ENCODE measurements around the gene TPX2. TPM values are rescaled to one million over a fixed set of nuclear protein-coding genes. Genes with fewer than 3 reads are reported as not detected.

The TPX2 gene
- total RNA-seq: 6.3 and 7.5 TPM in 2 replicates

GRCh38 chr20:31738729-31739549 is at the start of gene TPX2:
TPX2 (plus strand) TSS chr20:31739290; CDS start chr20:31757477, 18,187 bp downstream.

GRCh38 chr20:31722257-31723068 is 16.6 kb upstream of the TPX2 start, which contains the start of gene BCL2L1:
BCL2L1 (minus strand) TSS chr20:31722868; CDS start chr20:31722218, 650 bp downstream.

GRCh38 chr20:31819083-31819784 is 80.1 kb downstream of the TPX2 start, which contains the start of gene MYLK2:
MYLK2 (plus strand) TSS chr20:31819356; CDS start chr20:31819581, 225 bp downstream.

GRCh38 chr20:31845300-31845863 is 106.3 kb downstream of the TPX2 start, which contains the start of gene FOXS1:
FOXS1 (minus strand) TSS chr20:31845604; CDS start chr20:31845542, 62 bp downstream.

Other genes with a start within 250 kb of the TPX2 start
- gene HM13, start 224.8 kb upstream of the TPX2 start, total RNA-seq: 80.9 and 109 TPM in 2 replicates
- 150 and 254 TPM in 2 replicates for gene ID1, start 134.0 kb upstream of the TPX2 start, total RNA-seq
- gene COX4I2, start 101.4 kb upstream of the TPX2 start, total RNA-seq: 0.23 TPM in 1 of 2 replicates, not detected in the other
- 50.5 and 86.2 TPM in 2 replicates for gene BCL2L1, start 16.4 kb upstream of the TPX2 start, total RNA-seq
- not detected in 2 replicates for gene MYLK2, start 80.1 kb downstream of the TPX2 start, total RNA-seq
- 1.1 TPM in 1 of 2 replicates, not detected in the other for gene FOXS1, start 106.3 kb downstream of the TPX2 start, total RNA-seq
- 0.09 and 0.70 TPM in 2 replicates for gene DUSP15, start 131.2 kb downstream of the TPX2 start, total RNA-seq
- gene TTLL9, start 131.3 kb downstream of the TPX2 start, total RNA-seq: not detected in 2 replicates
- gene PDRG1, start 212.8 kb downstream of the TPX2 start, total RNA-seq: 5.4 and 11.9 TPM in 2 replicates
- gene XKR7, start 228.9 kb downstream of the TPX2 start, total RNA-seq: not detected in 2 replicates

Measured in pericardium fibroblast (primary cell).